A549 (cell line): Measurements from ENCODE around the gene LRRC75B. TPM values are rescaled to one million over a fixed set of nuclear protein-coding genes. Genes with fewer than 3 reads are reported as not detected.
A peak's percentile ranks its signal among the peaks of the same experiment; 100 is the strongest.

ENCODE experiments used
- ATAC-seq, 2 experiments: fragments of 200-7000 bp in 1 of 2; fragments of >200 bp in 1 of 2; cut with Nextera tagmentation in 1 of 2; cut with Tn5 transposase in 1 of 2; 3 replicates each; pipeline versions ENCODE4 v1.8.0 to v1.9.1; 2018 to 2020; ENCODE audit warnings: mild to moderate bottlenecking in 1 of 2, moderate library complexity in 1 of 2
- CTCF ChIA-PET: fragments of 300-600 bp; sonication (Branson Sonifier 250); formaldehyde crosslinking; extraction: SDS; loops from one replicate; lab custom pipeline; 2021; ENCODE audit warnings: antibody characterized with exemption, inconsistent platforms; lab: Yijun Ruan, JAX
- POLR2A ChIA-PET: fragments of 350-600 bp; formaldehyde crosslinking; extraction: SDS; loops from one replicate; lab custom pipeline; 2021; ENCODE audit warnings: antibody characterized with exemption, inconsistent platforms; lab: Yijun Ruan, JAX
- DNase-seq, 2 experiments: peaks; one replicate each; pipeline versions ENCODE4 v3.0.0 to v3.0.0-alpha.2; 2011 to 2016; ENCODE audit warnings: low read depth in 1 of 2, low spot score in 1 of 2
- FAIRE-seq: peaks from 2 replicates; lab custom pipeline; 2011; peaks lifted over from hg19 to GRCh38; lab: Jason Lieb, UNC
- H3K27ac ChIP-seq, 2 experiments: fragments of >200 bp; sonication (Bioruptor Twin); formaldehyde crosslinking; 3 replicates each; pipeline ENCODE4 v1.5.1; 2016 to 2017
- H3K4me1 ChIP-seq: fragments of >200 bp; sonication (Bioruptor Twin); formaldehyde crosslinking; 3 replicates; pipeline ENCODE4 v1.6.1; 2016
- H3K4me2 ChIP-seq: fragments of >200 bp; sonication (Bioruptor Twin); formaldehyde crosslinking; 3 replicates; pipeline ENCODE4 v1.6.1; 2016
- H3K4me3 ChIP-seq: fragments of >200 bp; sonication (Bioruptor Twin); formaldehyde crosslinking; 3 replicates; pipeline ENCODE4 v1.5.1; 2016
- H3K9me3 ChIP-seq: fragments of >200 bp; sonication (Bioruptor Twin); formaldehyde crosslinking; 3 replicates; pipeline ENCODE4 v1.6.1; 2016
- CHD4 ChIP-seq: fragments of 200-600 bp; sonication (generic); IDR thresholded peaks from 2 replicates; pipeline ENCODE4 v1.6.1; 2016; ENCODE audit warnings: antibody characterized with exemption, mild to moderate bottlenecking, borderline replicate concordance
- EHF ChIP-seq: fragments of 250-450 bp; sonication (Bioruptor Pico); IDR thresholded peaks from 2 replicates; pipeline ENCODE4 v1.5.0; 2020; ENCODE audit warnings: mild to moderate bottlenecking
- FOXS1 ChIP-seq: fragments of 250-450 bp; sonication (Bioruptor Pico); IDR thresholded peaks from 2 replicates; pipeline ENCODE4 v1.5.0; 2020; ENCODE audit warnings: mild to moderate bottlenecking, moderate library complexity
- HDAC2 ChIP-seq: fragments of 200-600 bp; sonication (generic); IDR thresholded peaks from 2 replicates; pipeline ENCODE4 v1.6.1; 2016
- HEYL ChIP-seq: fragments of 250-450 bp; sonication (Bioruptor Pico); IDR thresholded peaks from 2 replicates; pipeline ENCODE4 v1.8.0; 2021; ENCODE audit warnings: mild to moderate bottlenecking, moderate library complexity
- HOXA7 ChIP-seq: fragments of 250-450 bp; sonication (Bioruptor Pico); IDR thresholded peaks from 2 replicates; pipeline ENCODE4 v1.5.0; 2020; ENCODE audit warnings: mild to moderate bottlenecking, moderate library complexity
- KDM5A ChIP-seq: fragments of 200-600 bp; sonication (generic); IDR thresholded peaks from 2 replicates; pipeline ENCODE4 v1.6.1; 2016; ENCODE audit warnings: antibody characterized with exemption, mild to moderate bottlenecking
- MYC ChIP-seq: IDR thresholded peaks from 2 replicates; pipeline ENCODE4 v1.6.1; 2012; ENCODE audit warnings: mild to moderate bottlenecking, inconsistent platforms, low read length, improper control_type of control experiment, borderline replicate concordance
- NFE2L2 ChIP-seq: fragments of 150-350 bp; conservative IDR thresholded peaks from 2 replicates; pipeline ENCODE4 v1.6.1; 2014; ENCODE audit warnings: low read length
- NPAS2 ChIP-seq: fragments of 250-450 bp; sonication (Bioruptor Pico); IDR thresholded peaks from 2 replicates; pipeline ENCODE4 v1.8.0; 2022; ENCODE audit warnings: mild to moderate bottlenecking, moderate library complexity, borderline replicate concordance
- PHF8 ChIP-seq: fragments of 200-600 bp; sonication (generic); IDR thresholded peaks from 2 replicates; pipeline ENCODE4 v1.6.1; 2016; ENCODE audit warnings: low read depth, mild to moderate bottlenecking, antibody characterized with exemption, moderate library complexity, borderline replicate concordance
- RAD21 ChIP-seq, 2 experiments: fragments of >200 bp in 1 of 2; sonication (Bioruptor Twin) in 1 of 2; formaldehyde crosslinking in 1 of 2; IDR thresholded peaks in 1 of 2; conservative IDR thresholded peaks in 1 of 2; 2 replicates in 1 of 2; 3 replicates in 1 of 2; pipeline ENCODE4 v1.6.1; 2012 to 2018; ENCODE audit warnings: inconsistent platforms in 1 of 2
- RARB ChIP-seq: fragments of 250-450 bp; sonication (Bioruptor Pico); IDR thresholded peaks from 2 replicates; pipeline ENCODE4 v1.8.0; 2021; ENCODE audit warnings: mild to moderate bottlenecking, moderate library complexity
- RFX5 ChIP-seq: fragments of 450-650 bp; IDR thresholded peaks from 2 replicates; pipeline ENCODE4 v1.7.1; 2014; ENCODE audit warnings: antibody characterized with exemption, mild to moderate bottlenecking, moderate library complexity
- TP53 ChIP-seq: fragments of 250-450 bp; sonication (Bioruptor Pico); IDR thresholded peaks from 2 replicates; pipeline ENCODE4 v1.5.0; 2021; ENCODE audit warnings: mild to moderate bottlenecking, moderate library complexity
- ZC3H11A ChIP-seq: fragments of 450-650 bp; IDR thresholded peaks from 2 replicates; pipeline ENCODE4 v1.6.1; 2014; ENCODE audit warnings: antibody characterized with exemption, mild to moderate bottlenecking
- WGBS: methylation state at CpG from one replicate; pipeline ENCODE4 v1.1.6; 2017; ENCODE audit errors: missing lambda C conversion rate; 5-methylcytosine and 5-hydroxymethylcytosine counted together
- polyA plus RNA-seq, 4 experiments: library from polyadenylated mRNA; depleted of rRNA in 3 of 4; stranded (reverse); fragments of >200 nt; fragmentation: RNase III in 1 of 4; extraction: RNeasy Plus Mini Kit Qiagen cat#74134 plus additional on column Dnase treatment in 1 of 4; gene quantifications; 2 replicates in 3 of 4; 3 replicates in 1 of 4; pipeline ENCODE4 v1.2.3, GENCODE V29; 2011 to 2017
- TF ChIP-seq, protein P1 (sequence below): fragments of 250-450 bp; sonication (Bioruptor Pico); IDR thresholded peaks from 2 replicates; pipeline ENCODE4 v1.5.0; 2021; ENCODE audit warnings: mild to moderate bottlenecking, moderate library complexity, borderline replicate concordance
- TF ChIP-seq, protein P2 (sequence below): IDR thresholded peaks from 2 replicates; pipeline ENCODE4 v1.6.1; 2012; ENCODE audit warnings: low read depth, borderline replicate concordance
- TF ChIP-seq, protein P3 (sequence below): fragments of 200-600 bp; sonication (generic); IDR thresholded peaks from 2 replicates; pipeline ENCODE4 v1.6.1; 2016; ENCODE audit warnings: antibody characterized with exemption, mild to moderate bottlenecking, moderate library complexity
- TF ChIP-seq, protein P4 (sequence below): fragments of >200 bp; sonication (Bioruptor Twin); formaldehyde crosslinking; IDR thresholded peaks from 3 replicates; pipeline ENCODE4 v1.5.1; 2016

LRRC75B gene
- polyA plus RNA-seq, 2 of the 4 experiments (the other 2 are of a cell fraction): 5.3 to 8.3 TPM

DNA sequence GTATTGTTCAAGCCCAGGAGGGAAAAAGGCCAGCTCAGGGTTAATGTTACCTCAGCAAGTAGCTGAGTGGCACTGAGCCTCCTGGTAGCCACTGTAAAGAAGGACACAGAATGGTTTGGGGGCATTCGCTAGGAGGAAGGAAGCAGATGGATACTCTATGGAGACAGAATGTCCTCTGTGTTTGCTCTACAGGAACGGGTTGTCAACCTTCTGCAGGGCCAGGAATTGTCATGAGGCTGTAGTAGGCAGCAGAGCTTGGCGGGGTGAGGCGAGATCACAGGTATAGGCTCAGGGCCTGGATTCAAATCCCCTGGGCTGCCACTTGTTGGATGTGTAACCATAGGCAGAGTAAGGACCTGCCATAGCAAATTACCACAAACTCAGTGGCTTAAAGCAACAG is 3.0 kb upstream of the LRRC75B start:
- ChIA-PET CTCF (no interaction called here), POLR2A (no interaction called here)
- WGBS: 90% methylated on average over 4 of the region's 4 CpGs
- H3K4me3 ChIP-seq: no peak overlapping the region
- H3K4me2 ChIP-seq: no peak overlapping the region
- ATAC-seq: no peak
- H3K4me1 ChIP-seq: peaks cover 31% of the 10 kb centered on the region
- DNase-seq: no peak
- FAIRE-seq: no peak
- no peaks in the 10 kb centered on the region for H3K9me3 ChIP-seq
- H3K27ac ChIP-seq: no peak overlapping the region
- TF ChIP-seq RARB (no peak), HDAC2 (no peak), MYC (no peak), FOXS1 (no peak), PHF8 (no peak), RAD21 (conservative IDR thresholded peaks at IDR 0.05 in 1 of 2, IDR thresholded peaks at IDR 0.05 in 1 of 2) (no peak), EHF (CRISPR knock-in tag) (no peak)
- TF ChIP-seq, protein P1, sequence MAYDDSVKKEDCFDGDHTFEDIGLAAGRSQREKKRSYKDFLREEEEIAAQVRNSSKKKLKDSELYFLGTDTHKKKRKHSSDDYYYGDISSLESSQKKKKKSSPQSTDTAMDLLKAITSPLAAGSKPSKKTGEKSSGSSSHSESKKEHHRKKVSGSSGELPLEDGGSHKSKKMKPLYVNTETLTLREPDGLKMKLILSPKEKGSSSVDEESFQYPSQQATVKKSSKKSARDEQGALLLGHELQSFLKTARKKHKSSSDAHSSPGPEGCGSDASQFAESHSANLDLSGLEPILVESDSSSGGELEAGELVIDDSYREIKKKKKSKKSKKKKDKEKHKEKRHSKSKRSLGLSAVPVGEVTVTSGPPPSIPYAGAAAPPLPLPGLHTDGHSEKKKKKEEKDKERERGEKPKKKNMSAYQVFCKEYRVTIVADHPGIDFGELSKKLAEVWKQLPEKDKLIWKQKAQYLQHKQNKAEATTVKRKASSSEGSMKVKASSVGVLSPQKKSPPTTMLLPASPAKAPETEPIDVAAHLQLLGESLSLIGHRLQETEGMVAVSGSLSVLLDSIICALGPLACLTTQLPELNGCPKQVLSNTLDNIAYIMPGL: no peak

DNA sequence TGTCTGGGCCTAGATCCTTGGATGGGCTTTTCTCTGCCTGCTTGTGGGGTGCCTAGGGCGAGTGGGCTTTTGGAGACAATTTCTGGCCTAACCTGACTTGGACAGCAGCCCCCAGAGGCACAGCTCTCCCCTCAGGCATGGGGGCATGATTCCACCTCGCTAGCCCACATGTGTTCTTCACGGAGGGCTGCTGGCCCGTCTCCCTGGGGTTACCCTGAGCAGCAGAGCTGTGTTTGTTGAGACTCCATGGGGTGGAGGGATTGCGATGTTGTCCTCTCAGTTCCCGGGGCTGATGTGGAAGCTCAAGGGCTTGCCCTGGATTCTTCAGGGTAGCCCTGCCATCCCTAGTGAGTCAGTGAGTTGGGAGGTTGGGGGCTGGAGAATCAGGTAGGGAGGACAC is 2.4 kb upstream of the LRRC75B start:
- no peaks in the 10 kb centered on the region for H3K9me3 ChIP-seq
- no peak for ATAC-seq
- no peak for DNase-seq
- peaks cover 25% of the 10 kb centered on the region for H3K4me1 ChIP-seq
- no peak overlapping the region for H3K4me2 ChIP-seq
- TF ChIP-seq NFE2L2 (no peak), KDM5A (no peak), RARB (no peak), ZC3H11A (no peak), TP53 (no peak), HEYL (no peak), CHD4 (no peak), HOXA7 (CRISPR knock-in tag) (no peak), RFX5 (no peak), NPAS2 (CRISPR knock-in tag) (no peak)
- TF ChIP-seq, protein P2, sequence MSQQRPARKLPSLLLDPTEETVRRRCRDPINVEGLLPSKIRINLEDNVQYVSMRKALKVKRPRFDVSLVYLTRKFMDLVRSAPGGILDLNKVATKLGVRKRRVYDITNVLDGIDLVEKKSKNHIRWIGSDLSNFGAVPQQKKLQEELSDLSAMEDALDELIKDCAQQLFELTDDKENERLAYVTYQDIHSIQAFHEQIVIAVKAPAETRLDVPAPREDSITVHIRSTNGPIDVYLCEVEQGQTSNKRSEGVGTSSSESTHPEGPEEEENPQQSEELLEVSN: no peak
- TF ChIP-seq, protein P1: no peak
- TF ChIP-seq, protein P3, sequence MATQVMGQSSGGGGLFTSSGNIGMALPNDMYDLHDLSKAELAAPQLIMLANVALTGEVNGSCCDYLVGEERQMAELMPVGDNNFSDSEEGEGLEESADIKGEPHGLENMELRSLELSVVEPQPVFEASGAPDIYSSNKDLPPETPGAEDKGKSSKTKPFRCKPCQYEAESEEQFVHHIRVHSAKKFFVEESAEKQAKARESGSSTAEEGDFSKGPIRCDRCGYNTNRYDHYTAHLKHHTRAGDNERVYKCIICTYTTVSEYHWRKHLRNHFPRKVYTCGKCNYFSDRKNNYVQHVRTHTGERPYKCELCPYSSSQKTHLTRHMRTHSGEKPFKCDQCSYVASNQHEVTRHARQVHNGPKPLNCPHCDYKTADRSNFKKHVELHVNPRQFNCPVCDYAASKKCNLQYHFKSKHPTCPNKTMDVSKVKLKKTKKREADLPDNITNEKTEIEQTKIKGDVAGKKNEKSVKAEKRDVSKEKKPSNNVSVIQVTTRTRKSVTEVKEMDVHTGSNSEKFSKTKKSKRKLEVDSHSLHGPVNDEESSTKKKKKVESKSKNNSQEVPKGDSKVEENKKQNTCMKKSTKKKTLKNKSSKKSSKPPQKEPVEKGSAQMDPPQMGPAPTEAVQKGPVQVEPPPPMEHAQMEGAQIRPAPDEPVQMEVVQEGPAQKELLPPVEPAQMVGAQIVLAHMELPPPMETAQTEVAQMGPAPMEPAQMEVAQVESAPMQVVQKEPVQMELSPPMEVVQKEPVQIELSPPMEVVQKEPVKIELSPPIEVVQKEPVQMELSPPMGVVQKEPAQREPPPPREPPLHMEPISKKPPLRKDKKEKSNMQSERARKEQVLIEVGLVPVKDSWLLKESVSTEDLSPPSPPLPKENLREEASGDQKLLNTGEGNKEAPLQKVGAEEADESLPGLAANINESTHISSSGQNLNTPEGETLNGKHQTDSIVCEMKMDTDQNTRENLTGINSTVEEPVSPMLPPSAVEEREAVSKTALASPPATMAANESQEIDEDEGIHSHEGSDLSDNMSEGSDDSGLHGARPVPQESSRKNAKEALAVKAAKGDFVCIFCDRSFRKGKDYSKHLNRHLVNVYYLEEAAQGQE: no peak
- TF ChIP-seq, protein P4, sequence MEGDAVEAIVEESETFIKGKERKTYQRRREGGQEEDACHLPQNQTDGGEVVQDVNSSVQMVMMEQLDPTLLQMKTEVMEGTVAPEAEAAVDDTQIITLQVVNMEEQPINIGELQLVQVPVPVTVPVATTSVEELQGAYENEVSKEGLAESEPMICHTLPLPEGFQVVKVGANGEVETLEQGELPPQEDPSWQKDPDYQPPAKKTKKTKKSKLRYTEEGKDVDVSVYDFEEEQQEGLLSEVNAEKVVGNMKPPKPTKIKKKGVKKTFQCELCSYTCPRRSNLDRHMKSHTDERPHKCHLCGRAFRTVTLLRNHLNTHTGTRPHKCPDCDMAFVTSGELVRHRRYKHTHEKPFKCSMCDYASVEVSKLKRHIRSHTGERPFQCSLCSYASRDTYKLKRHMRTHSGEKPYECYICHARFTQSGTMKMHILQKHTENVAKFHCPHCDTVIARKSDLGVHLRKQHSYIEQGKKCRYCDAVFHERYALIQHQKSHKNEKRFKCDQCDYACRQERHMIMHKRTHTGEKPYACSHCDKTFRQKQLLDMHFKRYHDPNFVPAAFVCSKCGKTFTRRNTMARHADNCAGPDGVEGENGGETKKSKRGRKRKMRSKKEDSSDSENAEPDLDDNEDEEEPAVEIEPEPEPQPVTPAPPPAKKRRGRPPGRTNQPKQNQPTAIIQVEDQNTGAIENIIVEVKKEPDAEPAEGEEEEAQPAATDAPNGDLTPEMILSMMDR: no peak
- ChIA-PET POLR2A (no interaction called here), CTCF (no interaction called here)
- 83% methylated on average over 3 of the region's 6 CpGs for WGBS
- peak overlapping the region in 1 of 2 experiments; percentile 100; a peak in 3 of 6 replicates for H3K27ac ChIP-seq
- FAIRE-seq: no peak
- no peak overlapping the region for H3K4me3 ChIP-seq
